Loucy (cell line): ENCODE measurements around the gene DNM3.

Experiments
- H2AFZ ChIP-seq: fragments of 200-600 bp; sonication (generic); 2 replicates; pipeline ENCODE4 v1.6.0; 2016; ENCODE audit warnings: antibody characterized with exemption, mild to moderate bottlenecking, low read length, moderate library complexity
- H3F3A ChIP-seq: fragments of 200-600 bp; 2 replicates; pipeline ENCODE4 v1.6.0; 2016; ENCODE audit warnings: antibody characterized with exemption, low read depth, mild to moderate bottlenecking
- H3K27me3 ChIP-seq: fragments of 200-600 bp; sonication (generic); 2 replicates; pipeline ENCODE4 v1.6.1; 2014; ENCODE audit warnings: low read length, mild to moderate bottlenecking; ENCODE audit not compliant: insufficient read depth, poor library complexity, severe bottlenecking
- H3K36me3 ChIP-seq: fragments of 200-600 bp; sonication (generic); 2 replicates; pipeline ENCODE4 v1.6.1; 2016; ENCODE audit warnings: low read length; ENCODE audit not compliant: insufficient read depth
- H3K4me1 ChIP-seq: fragments of 200-600 bp; sonication (generic); 2 replicates; pipeline ENCODE4 v1.5.1; 2014; ENCODE audit warnings: low read length, mild to moderate bottlenecking; ENCODE audit not compliant: insufficient read depth, poor library complexity, severe bottlenecking
- H3K4me2 ChIP-seq: fragments of 200-600 bp; sonication (generic); 2 replicates; pipeline ENCODE4 v1.6.0; 2014; ENCODE audit warnings: antibody characterized with exemption, low read length, low read depth, mild to moderate bottlenecking; ENCODE audit not compliant: poor library complexity, severe bottlenecking
- H3K4me3 ChIP-seq: fragments of 200-600 bp; sonication (generic); 2 replicates; pipeline ENCODE4 v1.5.1; 2014; ENCODE audit warnings: low read length, mild to moderate bottlenecking, mixed read lengths; ENCODE audit not compliant: poor library complexity, severe bottlenecking
- H3K79me2 ChIP-seq: fragments of 200-600 bp; sonication (generic); 2 replicates; pipeline ENCODE4 v1.6.1; 2014; ENCODE audit warnings: low read length; ENCODE audit not compliant: insufficient read depth
- H3K9ac ChIP-seq: fragments of 200-600 bp; sonication (generic); 2 replicates; pipeline ENCODE4 v1.6.0; 2014; ENCODE audit warnings: mild to moderate bottlenecking, low read depth, low read length, moderate library complexity; ENCODE audit not compliant: poor library complexity, severe bottlenecking
- H3K9me2 ChIP-seq: fragments of 200-600 bp; sonication (generic); replicated peaks from 2 replicates; pipeline ENCODE4 v1.6.1; 2016; ENCODE audit warnings: low read depth, low read length, mixed read lengths
- H3K9me3 ChIP-seq: fragments of 200-600 bp; sonication (generic); 2 replicates; pipeline ENCODE4 v1.6.1; 2014; ENCODE audit warnings: mild to moderate bottlenecking, antibody characterized with exemption, low read length, low read depth; ENCODE audit not compliant: insufficient read depth
- H4K20me1 ChIP-seq: fragments of 200-600 bp; sonication (generic); 2 replicates; pipeline ENCODE4 v1.6.0; 2014; ENCODE audit warnings: antibody characterized with exemption, low read length, mild to moderate bottlenecking; ENCODE audit not compliant: insufficient read depth, poor library complexity, severe bottlenecking
- CTCF ChIP-seq: fragments of 200-600 bp; sonication (generic); conservative IDR thresholded peaks from 2 replicates; pipeline ENCODE4 v1.5.1; 2014; ENCODE audit warnings: mild to moderate bottlenecking, antibody characterized with exemption, low read length
- EZH2phosphoT487 ChIP-seq: fragments of 200-600 bp; IDR thresholded peaks from 2 replicates; pipeline ENCODE4 v1.6.1; 2018; ENCODE audit warnings: antibody characterized with exemption, mild to moderate bottlenecking, moderate library complexity, borderline replicate concordance

Gene DNM3

DNA sequence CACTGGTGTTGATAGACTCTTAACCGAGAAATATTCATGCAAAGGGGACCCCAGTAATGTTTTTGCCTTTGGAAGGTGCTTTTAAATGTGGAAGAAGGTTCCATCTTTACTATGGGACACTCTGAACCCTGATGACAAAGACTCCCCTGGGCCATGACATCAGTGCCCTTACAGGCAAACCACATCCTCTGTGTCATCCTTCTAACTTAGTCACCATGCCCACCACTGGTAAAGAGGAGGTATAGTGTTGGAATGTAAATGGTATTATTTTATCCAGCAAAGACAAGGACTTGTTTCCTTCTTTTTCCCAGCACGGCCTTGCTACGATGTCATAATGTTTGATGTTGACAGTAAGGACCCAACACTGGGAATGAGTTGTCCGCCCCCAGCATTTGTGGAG is 47.2 kb upstream of the DNM3 start:
- H3K27me3 ChIP-seq: no peaks in the 10 kb centered on the region
- H3K4me2 ChIP-seq: no peak overlapping the region
- no peak overlapping the region for H3K4me3 ChIP-seq
- H3F3A ChIP-seq: no peaks in the 10 kb centered on the region
- peaks cover 9% of the 10 kb centered on the region for H3K4me1 ChIP-seq
- H3K79me2 ChIP-seq: peaks cover 7% of the 10 kb centered on the region; the same call in 1 of the 2 replicates
- H4K20me1 ChIP-seq: no peaks in the 10 kb centered on the region
- no peaks in the 10 kb centered on the region for H3K9me2 ChIP-seq
- H3K9me3 ChIP-seq: no peaks in the 10 kb centered on the region
- H2AFZ ChIP-seq: no peak overlapping the region
- H3K9ac ChIP-seq: no peak overlapping the region
- peaks cover 89% of the 10 kb centered on the region; the same call in 1 of the 2 replicates for H3K36me3 ChIP-seq
- TF ChIP-seq EZH2phosphoT487 (no peak), CTCF (no peak)

- Histone ChIP-seq H3K36me3 (peaks cover 64% of the 10 kb centered on the region; the same call in 1 of the 2 replicates), H2AFZ (no peak overlapping the region), H3F3A (no peaks in the 10 kb centered on the region), H3K4me3 (no peak overlapping the region), H3K4me2 (no peak overlapping the region), H3K9me3 (no peaks in the 10 kb centered on the region), H3K27me3 (no peaks in the 10 kb centered on the region), H3K79me2 (no peaks in the 10 kb centered on the region), H3K4me1 (peaks cover 9% of the 10 kb centered on the region), H3K9me2 (no peaks in the 10 kb centered on the region), H3K9ac (no peak overlapping the region), H4K20me1 (no peaks in the 10 kb centered on the region)
- TF ChIP-seq EZH2phosphoT487 (no peak), CTCF (no peak)
Measured at GRCh38 chr1:171796592-171796991, 44.7 kb upstream of the DNM3 start.

DNA sequence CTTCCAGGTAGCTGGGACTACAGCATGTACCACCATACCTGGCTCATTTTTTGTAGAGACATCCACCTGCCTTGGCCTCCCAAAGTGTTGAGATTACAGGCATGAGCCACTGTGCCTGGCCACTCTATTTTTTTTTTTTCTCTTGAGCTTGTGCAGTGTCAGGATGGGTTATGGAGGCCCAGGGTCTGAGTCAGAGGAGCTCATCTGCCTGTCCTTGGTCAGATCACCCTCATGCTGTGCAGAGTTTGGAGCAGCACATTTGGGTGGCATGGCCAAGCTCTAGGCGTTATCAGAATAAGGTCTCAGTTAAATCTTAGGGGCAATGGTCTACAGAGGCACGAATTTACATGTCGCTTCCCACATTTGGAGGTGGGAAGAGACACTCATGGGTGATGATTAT is 43.0 kb upstream of the DNM3 start:
- H3K4me1 ChIP-seq: peaks cover 9% of the 10 kb centered on the region
- H3F3A ChIP-seq: no peaks in the 10 kb centered on the region
- no peaks in the 10 kb centered on the region for H3K27me3 ChIP-seq
- H3K36me3 ChIP-seq: peaks cover 47% of the 10 kb centered on the region; the same call in 1 of the 2 replicates
- H3K9me3 ChIP-seq: no peaks in the 10 kb centered on the region
- no peak overlapping the region for H3K9ac ChIP-seq
- no peak for TF ChIP-seq CTCF
- H3K9me2 ChIP-seq: no peaks in the 10 kb centered on the region
- no peaks in the 10 kb centered on the region for H4K20me1 ChIP-seq
- H3K4me3 ChIP-seq: no peak overlapping the region
- no peaks in the 10 kb centered on the region for H3K79me2 ChIP-seq
- H3K4me2 ChIP-seq: no peak overlapping the region
- no peak overlapping the region for H2AFZ ChIP-seq
